ENCODE results near the gene PAFAH1B2.
A peak's percentile ranks its signal among the peaks of the same experiment; 100 is the strongest.
"Not testable (repeated sequence)": the region's sequence is repeated elsewhere in the genome, so short reads cannot be mapped to it uniquely, and the experiment has no call there.

PAFAH1B2 gene, protein sequence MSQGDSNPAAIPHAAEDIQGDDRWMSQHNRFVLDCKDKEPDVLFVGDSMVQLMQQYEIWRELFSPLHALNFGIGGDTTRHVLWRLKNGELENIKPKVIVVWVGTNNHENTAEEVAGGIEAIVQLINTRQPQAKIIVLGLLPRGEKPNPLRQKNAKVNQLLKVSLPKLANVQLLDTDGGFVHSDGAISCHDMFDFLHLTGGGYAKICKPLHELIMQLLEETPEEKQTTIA

DNA sequence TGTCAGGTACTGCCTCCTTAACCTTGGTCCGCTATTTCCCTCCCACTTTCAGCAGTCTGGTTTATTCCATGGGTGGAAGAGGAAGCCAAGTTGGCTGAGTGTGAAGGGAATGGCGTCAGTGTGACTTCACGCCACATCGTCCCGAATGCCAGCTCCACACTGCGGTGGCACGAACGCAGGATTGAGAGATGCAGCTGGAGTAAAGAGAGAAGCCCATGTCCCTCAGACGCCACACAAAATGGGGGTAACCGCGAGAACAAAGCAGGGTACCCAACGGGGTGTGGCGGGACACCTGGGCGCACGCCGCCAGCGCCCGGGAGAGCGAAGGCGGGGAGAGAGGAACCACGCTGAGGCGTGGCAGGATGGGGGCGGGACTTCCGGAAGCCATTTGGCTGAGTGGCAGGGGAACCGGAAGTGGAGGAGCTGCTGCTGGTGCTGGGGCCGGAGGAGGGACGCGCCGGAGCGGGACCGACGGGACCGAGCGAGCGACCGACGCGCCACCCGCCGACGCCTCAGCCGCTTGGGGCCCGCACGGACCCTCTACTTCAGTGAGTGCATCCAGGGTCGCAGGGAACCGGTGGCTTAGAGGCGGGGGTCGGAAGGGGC lies at the start of gene PAFAH1B2:
Gene PAFAH1B2 (plus strand): TSS at position 417 of the 606 bp plus-strand sequence. CDS start 8,161 bp downstream, outside the sequence.
- DNase-seq: peak; percentile 96

DNA sequence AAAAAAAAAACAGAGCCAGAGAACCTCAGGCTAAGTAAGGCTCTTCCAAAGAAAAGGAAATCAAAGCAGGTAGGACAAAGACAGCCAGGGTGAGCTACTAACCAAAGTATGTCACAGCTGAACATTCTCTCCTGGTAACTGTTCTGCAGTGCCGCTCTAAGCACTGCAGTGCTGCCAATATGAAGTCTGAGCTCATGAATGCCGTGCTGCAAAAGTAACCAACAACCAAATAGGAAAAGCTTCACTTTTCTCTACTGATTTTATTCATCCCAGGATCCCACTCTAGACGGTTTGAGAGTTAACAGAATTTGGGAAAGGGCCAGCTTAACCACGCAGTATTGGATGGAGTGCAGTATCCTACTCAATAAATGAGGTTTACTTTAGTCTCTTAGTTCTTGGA lies 49.3 kb upstream of the PAFAH1B2 start:
- peak; percentile 71 for DNase-seq

DNA sequence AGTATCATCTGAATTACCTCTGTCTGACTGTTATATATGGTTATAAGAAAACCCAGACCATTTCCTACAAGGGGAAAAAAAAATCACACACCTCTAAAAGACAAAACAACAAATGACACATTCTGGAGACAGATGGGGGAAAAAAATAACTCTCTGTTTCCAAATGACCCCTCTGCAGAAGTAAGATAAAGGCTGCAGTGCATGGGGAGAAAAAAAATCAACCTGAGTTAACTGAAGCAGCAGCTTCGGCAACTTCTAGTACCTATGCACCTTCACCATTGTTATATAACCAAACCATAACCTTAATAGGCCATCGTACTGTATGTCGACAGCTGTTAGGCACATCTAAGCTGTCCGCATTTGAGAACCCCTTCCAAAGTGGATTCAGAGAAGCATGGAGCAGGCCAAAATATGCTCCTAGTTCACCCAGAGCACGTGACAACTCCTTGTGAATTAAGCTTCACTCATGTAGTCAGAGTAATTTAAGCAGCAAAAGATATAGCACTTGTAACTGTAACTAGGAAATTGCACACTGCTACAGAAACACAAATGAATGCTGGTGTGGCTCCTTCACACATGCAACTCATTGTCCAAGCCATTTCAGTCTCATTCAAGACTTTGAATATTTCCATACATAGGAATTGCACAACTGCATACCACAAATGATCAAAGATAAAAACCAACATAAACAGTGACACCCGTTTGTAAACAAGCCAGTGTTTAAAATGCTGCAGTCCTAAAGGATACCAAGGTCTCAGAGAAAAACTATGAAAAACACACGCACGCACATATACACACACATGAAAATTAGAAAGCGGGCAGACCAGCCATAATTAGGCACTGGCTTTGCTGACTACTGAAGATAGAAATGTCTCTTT lies 48.6 kb upstream of the PAFAH1B2 start:
- DNase-seq: peak; percentile 48

GRCh38 chr11:117096201-117096991 lies 47.7 kb upstream of the PAFAH1B2 start:
- no peak for DNase-seq

DNA sequence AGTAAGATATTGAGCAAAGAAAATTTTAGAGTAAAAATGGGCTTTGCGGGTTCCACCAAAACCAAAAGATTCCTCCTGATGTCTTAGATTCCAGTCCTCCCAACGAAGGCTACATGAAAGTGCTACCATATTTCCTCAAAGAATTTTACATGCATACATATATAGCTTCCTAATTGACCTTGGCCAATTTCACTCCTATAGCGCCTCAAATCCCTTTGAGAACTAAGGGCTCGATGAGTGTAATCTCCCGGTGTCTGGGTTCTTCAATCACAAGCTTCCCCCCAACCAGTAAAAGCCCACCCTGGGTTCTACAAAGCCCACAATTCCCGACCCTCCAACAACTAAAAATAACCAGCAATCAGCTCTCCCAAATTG lies 47.1 kb upstream of the PAFAH1B2 start:
- no peak for DNase-seq

DNA sequence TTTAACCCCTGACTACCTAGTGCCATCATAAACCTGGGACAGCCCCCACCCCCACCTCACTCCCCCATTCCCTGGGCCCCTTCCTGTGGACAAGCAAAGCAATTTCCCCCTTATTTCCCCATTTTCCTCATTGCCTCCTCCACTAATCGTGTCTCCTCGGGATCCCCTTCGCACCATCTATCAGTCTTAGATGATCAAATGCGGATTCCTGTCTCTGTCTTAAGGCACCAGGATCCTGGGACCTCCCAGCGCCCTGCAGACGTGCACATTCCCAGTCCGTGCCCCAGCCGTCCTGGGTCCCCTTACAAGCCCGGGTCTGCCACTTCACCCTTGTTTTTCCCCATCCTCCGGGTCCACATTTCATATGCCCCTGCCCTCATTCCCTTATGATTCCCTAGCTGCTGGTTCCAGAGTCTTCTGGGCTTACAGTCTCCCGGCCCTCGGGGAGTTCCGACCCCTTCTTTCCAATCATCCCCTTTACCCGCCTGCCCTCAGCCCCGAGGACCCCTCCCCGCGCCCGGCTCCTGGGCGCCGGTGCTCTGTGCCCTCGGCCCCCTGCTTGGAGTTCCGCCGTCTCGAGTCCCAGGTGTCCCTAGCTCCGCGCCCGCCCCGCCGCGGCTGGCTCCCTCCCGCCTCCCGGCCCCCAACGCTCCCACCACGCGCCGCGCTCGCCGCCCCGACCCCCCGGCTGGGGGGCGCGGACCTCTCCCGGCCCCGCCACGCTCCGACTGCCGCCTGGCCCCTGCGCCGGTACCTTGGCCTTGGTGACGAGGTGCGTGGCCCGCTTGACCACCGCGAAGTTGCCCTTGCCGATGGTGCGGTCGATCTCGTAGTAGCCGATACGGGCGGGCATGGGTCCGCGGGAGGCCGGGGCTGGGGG lies 46.5 kb upstream of the PAFAH1B2 start:
- peak; percentile 62 for DNase-seq

DNA sequence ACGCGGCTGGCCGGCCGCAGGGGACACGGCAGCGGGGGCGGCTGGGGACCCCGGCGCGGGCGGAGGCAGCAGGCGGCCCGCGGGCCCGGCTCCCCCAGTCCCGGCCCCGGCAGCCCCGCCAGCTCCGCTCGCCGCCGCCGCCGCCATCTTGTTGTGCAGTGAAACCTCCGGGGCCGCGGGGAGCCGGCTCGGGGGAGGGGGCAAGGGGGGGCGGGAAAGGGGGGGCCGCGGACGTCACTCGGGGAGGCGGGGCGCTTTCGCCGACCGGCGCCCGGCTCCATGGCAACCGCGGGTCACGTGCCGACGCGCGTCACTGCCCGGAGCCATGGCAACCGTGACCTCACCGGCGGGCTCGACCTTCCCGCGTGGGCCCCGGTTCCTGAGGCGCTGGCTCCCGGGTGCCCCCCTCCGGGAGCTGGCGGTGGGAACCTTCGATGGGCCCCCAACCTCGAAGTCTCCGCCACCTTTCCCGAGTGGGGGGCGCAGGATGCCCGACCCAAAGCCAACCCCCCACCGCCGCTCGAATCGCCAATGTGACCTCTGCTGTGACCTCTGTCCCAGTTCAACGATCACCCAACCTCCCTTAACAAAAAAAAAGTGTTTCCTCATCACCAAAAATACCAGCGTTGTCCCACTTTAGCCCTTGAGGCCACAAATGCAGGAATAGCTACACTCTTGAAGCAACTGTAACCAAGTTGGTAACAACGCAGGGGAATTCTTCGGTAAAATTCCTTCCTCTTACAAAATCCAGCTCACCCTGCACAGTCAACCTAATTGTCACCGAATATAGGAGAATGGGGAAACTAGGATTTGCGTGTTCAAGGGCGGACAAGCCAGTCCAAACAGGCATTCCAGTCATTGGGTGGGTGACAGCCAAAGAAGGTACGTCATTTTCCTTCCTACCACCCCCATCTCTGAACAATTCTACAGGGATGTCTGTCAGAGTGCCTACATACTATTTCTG lies 45.5 kb upstream of the PAFAH1B2 start, which contains the start of gene SIK3:
Gene SIK3 (minus strand): TSS at position 160 of the 964 bp plus-strand sequence. CDS start 13 bp downstream, at position 147.
- peak; percentile 94 for DNase-seq

DNA sequence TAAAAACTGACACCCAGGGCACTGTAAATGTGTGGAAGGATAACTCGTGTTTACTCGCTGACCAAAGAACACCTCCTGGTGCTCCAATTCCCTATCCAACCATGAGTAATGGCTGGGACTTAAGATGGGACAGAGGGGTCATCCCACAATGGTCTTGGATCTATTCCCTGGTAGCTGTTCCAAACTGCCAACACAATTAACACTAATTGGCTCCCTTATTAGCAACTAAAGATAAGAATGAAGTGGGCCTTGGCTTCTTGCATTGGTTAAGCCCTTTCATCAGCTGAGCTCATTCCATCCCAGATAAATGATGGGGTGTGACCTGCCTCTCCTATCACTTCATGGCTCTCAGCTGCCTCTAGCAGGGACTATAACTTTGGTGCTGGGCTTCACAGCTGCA lies 44.4 kb upstream of the PAFAH1B2 start:
- DNase-seq: no peak

GRCh38 chr11:117100556-117100955 lies 43.5 kb upstream of the PAFAH1B2 start:
- no peak for DNase-seq

DNA sequence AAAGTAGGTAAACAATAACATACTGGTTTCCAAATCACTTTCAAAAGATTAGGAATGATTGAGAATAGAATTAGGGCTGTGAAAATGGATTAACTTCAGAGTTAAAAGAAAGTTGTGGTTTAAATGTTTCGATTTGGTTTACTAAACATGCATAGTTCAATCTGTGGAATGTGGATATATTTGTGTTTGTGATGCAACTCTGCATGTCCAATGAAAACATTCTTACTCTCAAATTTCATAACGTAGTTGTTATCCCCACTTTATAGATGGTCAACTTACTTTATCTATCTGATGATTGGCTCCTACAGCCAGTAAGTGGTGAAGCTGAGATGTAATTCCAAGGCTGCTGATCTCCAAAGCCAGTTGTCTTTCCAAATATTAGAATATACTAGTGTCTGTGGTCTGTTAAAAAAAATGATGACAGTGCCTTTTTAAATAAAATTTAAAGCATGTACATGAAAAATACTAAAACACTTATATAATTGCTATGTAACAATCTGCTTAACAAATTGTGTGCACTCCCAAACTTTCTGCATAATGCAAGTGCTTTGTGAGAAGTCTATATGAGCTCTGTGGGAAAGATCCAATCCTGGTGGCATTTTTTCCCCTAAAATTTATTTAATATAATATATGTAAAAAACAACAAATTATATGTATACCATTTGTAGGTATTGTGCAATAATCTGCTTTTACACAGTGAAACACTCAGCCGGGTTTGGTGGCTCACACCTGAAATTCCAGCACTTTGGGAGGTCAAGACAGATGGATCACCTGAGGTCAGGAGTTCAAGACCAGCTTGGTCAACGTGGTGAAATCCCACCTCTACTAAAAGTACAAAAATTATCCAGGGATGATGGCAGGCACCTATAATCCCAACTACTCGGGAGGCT lies 36.1 kb upstream of the PAFAH1B2 start:
- no peak for DNase-seq

DNA sequence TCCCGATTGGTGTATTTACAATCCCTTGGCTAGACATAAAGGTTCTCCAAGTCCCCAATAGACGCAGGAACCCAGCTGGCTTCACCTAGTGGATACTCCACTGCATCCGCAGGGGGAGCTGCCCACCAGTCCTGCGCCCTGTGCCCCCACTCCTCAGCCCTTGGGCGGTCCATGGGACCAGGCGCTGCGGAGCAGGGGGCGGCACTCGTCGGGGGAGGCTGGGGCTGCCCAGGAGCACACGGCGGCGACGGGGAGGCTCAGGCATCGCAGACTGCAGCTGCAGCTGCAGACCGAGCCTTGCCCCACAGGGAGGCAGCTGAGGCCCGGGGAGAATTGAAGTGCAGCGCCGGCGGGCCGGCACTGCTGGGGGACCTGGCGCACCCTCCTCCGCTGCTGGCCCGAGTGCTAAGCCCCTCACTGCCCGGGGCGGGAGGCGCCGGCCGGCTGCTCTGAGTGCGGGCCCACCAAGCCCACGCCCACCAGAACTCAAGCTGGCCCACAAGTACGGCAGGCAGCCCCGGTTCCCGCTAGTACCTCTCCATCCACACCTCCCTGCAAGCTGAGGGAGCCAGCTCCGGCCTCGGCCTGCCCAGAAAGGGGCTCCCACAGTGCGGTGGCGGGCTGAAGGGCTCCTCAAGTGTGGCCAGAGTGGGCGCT lies 33.7 kb upstream of the PAFAH1B2 start:
- no peak for DNase-seq

- not testable (repeated sequence) for DNase-seq
Observed at GRCh38 chr11:117112497-117112896, 31.6 kb upstream of the PAFAH1B2 start.

DNA sequence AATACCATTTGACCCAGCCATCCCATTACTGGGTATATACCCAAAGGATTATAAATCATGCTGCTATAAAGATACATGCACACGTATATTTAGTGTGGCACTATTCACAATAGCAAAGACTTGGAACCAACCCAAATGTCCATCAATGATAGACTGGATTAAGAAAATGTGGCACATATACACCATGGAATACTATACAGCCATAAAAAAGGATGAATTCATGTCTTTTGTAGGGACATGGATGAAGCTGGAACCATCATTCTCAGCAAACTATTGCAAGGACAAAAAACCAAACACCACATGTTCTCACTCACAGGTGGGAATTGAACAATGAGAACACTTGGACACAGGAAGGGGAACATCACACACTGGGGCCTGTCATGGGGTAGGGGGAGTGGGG lies 31.1 kb upstream of the PAFAH1B2 start:
- not testable (repeated sequence) for DNase-seq

DNA sequence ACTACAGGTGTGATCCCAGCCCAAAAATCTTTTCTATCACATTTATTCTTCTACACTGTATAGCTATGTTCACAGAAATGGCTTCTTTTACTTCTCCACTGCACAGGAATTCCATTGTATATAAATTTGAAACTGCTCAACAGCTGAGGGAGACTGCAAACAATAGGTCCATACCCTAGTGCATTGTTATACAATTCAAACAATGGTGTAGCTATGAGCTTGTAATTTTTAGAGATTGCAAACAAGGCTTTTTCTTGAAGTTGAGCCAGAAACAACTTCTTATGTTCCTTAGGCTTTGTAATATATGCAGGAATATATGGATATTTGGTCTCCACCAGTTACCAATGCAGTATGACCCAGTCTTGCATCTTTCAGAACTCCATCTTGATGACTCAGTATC lies 26.4 kb upstream of the PAFAH1B2 start:
- no peak for DNase-seq

GRCh38 chr11:117121176-117121575 lies 22.9 kb upstream of the PAFAH1B2 start:
- no peak for DNase-seq

DNA sequence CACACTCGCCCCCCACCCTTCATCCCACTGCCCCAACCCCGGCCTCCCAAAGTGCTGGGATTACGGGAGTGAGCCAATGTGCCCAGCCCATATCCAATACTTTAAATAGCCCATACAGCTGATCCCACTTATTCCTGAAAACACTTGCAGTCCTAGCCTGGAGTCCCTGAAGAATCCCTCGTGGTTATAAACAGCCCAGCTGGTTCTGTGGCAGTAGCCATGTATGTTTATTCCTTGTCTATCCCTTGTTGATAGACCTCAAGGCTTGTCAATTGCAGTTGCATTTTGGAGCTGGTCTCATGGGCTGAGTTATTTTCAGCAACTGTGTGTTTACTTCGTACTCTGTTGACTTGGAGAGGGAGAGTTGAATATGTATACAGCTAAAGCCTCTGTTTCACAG lies 21.5 kb upstream of the PAFAH1B2 start:
- DNase-seq: no peak

GRCh38 chr11:117126223-117126965 lies 17.7 kb upstream of the PAFAH1B2 start:
- no peak for DNase-seq

Measured in NCI-H1092 treated with DMSO at 0.1 percent for 48 hours (cell line).